Keratinocyte (primary cell): ENCODE results near the gene RABGEF1. TPM values are rescaled to one million over a fixed set of nuclear protein-coding genes. Genes with fewer than 3 reads are reported as not detected.

Source experiments
- DNase-seq: peaks from one replicate; pipeline ENCODE4 v3.0.0-alpha.2; 2011; ENCODE audit warnings: low read depth, missing footprints, low spot score
- FAIRE-seq: peaks from 2 replicates; lab custom pipeline; 2011; peaks lifted over from hg19 to GRCh38; lab: Jason Lieb, UNC
- H2AFZ ChIP-seq: 2 replicates; pipeline ENCODE4 v1.6.0; 2012; ENCODE audit warnings: low read length, control low read depth, inconsistent platforms; ENCODE audit not compliant: control insufficient read depth
- H3K27ac ChIP-seq: 2 replicates; pipeline ENCODE4 v1.5.1; 2011; ENCODE audit warnings: low read length; ENCODE audit not compliant: control insufficient read depth, insufficient read depth
- H3K27me3 ChIP-seq: 3 replicates; pipeline ENCODE4 v1.6.0; 2011; ENCODE audit warnings: low read length; ENCODE audit not compliant: control insufficient read depth, insufficient read depth; ENCODE audit errors: extremely low read depth
- H3K36me3 ChIP-seq, 2 experiments: 2 replicates in 1 of 2; 3 replicates in 1 of 2; pipeline ENCODE4 v1.5.1; 2011; ENCODE audit warnings: low read length in 2 of 2, mild to moderate bottlenecking in 1 of 2; ENCODE audit not compliant: control insufficient read depth in 2 of 2, insufficient read depth in 2 of 2; ENCODE audit errors: extremely low read depth in 1 of 2
- H3K4me1 ChIP-seq: 3 replicates; pipeline ENCODE4 v1.5.1; 2011; ENCODE audit warnings: low read length; ENCODE audit not compliant: control insufficient read depth, insufficient read depth; ENCODE audit errors: extremely low read depth
- H3K4me2 ChIP-seq: 3 replicates; pipeline ENCODE4 v1.6.0; 2011; ENCODE audit warnings: low read depth, low read length; ENCODE audit not compliant: control insufficient read depth, insufficient read depth; ENCODE audit errors: extremely low read depth
- H3K4me3 ChIP-seq, 3 experiments: fragments of 200-600 bp in 1 of 3; sonication (generic) in 1 of 3; 2 replicates in 2 of 3; 3 replicates in 1 of 3; pipeline ENCODE4 v1.5.1; 2011 to 2016; ENCODE audit warnings: low read length in 3 of 3, mild to moderate bottlenecking in 3 of 3, control low read depth in 2 of 3, inconsistent platforms in 1 of 3, low read depth in 1 of 3, mixed read lengths in 1 of 3, mixed run types in 1 of 3, moderate library complexity in 1 of 3; ENCODE audit not compliant: control insufficient read depth in 2 of 3, insufficient read depth in 2 of 3; ENCODE audit errors: extremely low read depth in 1 of 3
- H3K79me2 ChIP-seq: 2 replicates; pipeline ENCODE4 v1.6.0; 2012; ENCODE audit warnings: low read length; ENCODE audit not compliant: control insufficient read depth, insufficient read depth
- H3K9ac ChIP-seq: 3 replicates; pipeline ENCODE4 v1.6.0; 2011; ENCODE audit warnings: low read length; ENCODE audit not compliant: control insufficient read depth, insufficient read depth; ENCODE audit errors: extremely low read depth
- H3K9me1 ChIP-seq: 3 replicates; pipeline ENCODE4 v1.6.0; 2011; ENCODE audit warnings: low read length; ENCODE audit not compliant: control insufficient read depth, insufficient read depth; ENCODE audit errors: extremely low read depth
- H3K9me3 ChIP-seq: 2 replicates; pipeline ENCODE4 v1.5.1; 2012; ENCODE audit warnings: low read depth, low read length; ENCODE audit not compliant: control insufficient read depth
- H4K20me1 ChIP-seq: 3 replicates; pipeline ENCODE4 v1.6.0; 2011; ENCODE audit warnings: low read length; ENCODE audit not compliant: control insufficient read depth, insufficient read depth; ENCODE audit errors: extremely low read depth
- EZH2 ChIP-seq: IDR thresholded peaks from one replicate; pipeline ENCODE4 v1.6.1; 2012; ENCODE audit warnings: inconsistent platforms, mild to moderate bottlenecking, low read length, moderate library complexity
- dilution Hi-C: fragments of 300-500 bp; cut with MboI; formaldehyde crosslinking; loops from one replicate; pipeline ENCODE4 v1.7.0; 2020; ENCODE audit warnings: low sequenced_read_pairs; ENCODE audit not compliant: extremely low pct_ligation_motif_present
- polyA plus RNA-seq, 5 experiments: library from polyadenylated mRNA; depleted of rRNA in 3 of 5; stranded (reverse) in 3 of 5; stranded (forward) in 1 of 5; unstranded in 1 of 5; fragments of >200 nt; gene quantifications; 1 replicate in 1 of 5; 2 replicates in 3 of 5; 3 replicates in 1 of 5; pipeline versions ENCODE4 v1.2.1 to v1.2.3, GENCODE V29; 2011 to 2012; ENCODE audit warnings: missing spikeins in 2 of 5, low read depth in 1 of 5, low replicate concordance in 1 of 5
- TF ChIP-seq, protein P1 (sequence below), 3 experiments: IDR thresholded peaks in 1 of 3; conservative IDR thresholded peaks in 1 of 3; optimal IDR thresholded peaks in 1 of 3; 2 replicates in 2 of 3; 3 replicates in 1 of 3; pipeline versions ENCODE3 to v1.5.1; 2011; ENCODE audit warnings: low read length in 3 of 3, mild to moderate bottlenecking in 3 of 3, moderate library complexity in 2 of 3, control low read depth in 1 of 3, inconsistent platforms in 1 of 3; ENCODE audit not compliant: insufficient read depth in 2 of 3; ENCODE audit errors: extremely low read depth in 1 of 3

The RABGEF1 gene
- polyA plus RNA-seq, 1 donor (not counting 4 experiments of a cell fraction or from before 2014, with no cell fraction given) = 58.2 TPM

DNA sequence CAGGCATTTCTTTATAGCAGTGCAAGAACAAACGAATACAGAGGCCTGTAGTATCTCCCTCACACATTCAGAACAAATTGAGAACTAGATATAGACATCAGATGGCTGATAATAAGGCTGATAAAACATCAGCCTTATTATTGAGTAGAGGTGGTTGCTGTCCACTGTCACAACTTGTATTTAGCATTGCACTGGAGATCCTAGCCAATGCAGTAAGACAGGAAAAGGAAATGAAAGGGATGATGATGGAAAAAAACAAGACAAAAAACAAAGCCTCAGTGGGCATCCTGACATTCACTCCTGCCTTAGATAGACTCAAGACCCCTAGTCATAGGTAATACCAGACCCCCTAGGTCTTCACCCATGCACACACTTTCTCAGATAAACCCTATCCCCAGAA lies 4.7 kb upstream of the RABGEF1 start:
- peaks cover 20% of the 10 kb centered on the region for H3K79me2 ChIP-seq
- no peak for DNase-seq
- H3K9me1 ChIP-seq = no peaks in the 10 kb centered on the region
- no peak overlapping the region for H3K9ac ChIP-seq
- H3K36me3 ChIP-seq = peaks cover 2 to 8% of the 10 kb centered on the region in 2 experiments
- no peaks in the 10 kb centered on the region for H4K20me1 ChIP-seq
- H2AFZ ChIP-seq = no peak overlapping the region
- H3K27ac ChIP-seq = no peak overlapping the region
- H3K4me3 ChIP-seq = no peak overlapping the region
- dilution Hi-C loops = no loop called here
- H3K4me1 ChIP-seq = peaks cover 6% of the 10 kb centered on the region
- H3K9me3 ChIP-seq = no peaks in the 10 kb centered on the region
- no peak for FAIRE-seq
- no peaks in the 10 kb centered on the region for H3K27me3 ChIP-seq
- TF ChIP-seq, protein P1, sequence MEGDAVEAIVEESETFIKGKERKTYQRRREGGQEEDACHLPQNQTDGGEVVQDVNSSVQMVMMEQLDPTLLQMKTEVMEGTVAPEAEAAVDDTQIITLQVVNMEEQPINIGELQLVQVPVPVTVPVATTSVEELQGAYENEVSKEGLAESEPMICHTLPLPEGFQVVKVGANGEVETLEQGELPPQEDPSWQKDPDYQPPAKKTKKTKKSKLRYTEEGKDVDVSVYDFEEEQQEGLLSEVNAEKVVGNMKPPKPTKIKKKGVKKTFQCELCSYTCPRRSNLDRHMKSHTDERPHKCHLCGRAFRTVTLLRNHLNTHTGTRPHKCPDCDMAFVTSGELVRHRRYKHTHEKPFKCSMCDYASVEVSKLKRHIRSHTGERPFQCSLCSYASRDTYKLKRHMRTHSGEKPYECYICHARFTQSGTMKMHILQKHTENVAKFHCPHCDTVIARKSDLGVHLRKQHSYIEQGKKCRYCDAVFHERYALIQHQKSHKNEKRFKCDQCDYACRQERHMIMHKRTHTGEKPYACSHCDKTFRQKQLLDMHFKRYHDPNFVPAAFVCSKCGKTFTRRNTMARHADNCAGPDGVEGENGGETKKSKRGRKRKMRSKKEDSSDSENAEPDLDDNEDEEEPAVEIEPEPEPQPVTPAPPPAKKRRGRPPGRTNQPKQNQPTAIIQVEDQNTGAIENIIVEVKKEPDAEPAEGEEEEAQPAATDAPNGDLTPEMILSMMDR (optimal IDR thresholded peaks at IDR 0.05 in 1 of 3, IDR thresholded peaks at IDR 0.05 in 1 of 3, conservative IDR thresholded peaks at IDR 0.05 in 1 of 3; ENCODE audit: extremely low read depth in 1 of 3, insufficient read depth in 2 of 3, low read length in 3 of 3) = no peak
- TF ChIP-seq EZH2 = no peak
- H3K4me2 ChIP-seq = no peak overlapping the region

DNA sequence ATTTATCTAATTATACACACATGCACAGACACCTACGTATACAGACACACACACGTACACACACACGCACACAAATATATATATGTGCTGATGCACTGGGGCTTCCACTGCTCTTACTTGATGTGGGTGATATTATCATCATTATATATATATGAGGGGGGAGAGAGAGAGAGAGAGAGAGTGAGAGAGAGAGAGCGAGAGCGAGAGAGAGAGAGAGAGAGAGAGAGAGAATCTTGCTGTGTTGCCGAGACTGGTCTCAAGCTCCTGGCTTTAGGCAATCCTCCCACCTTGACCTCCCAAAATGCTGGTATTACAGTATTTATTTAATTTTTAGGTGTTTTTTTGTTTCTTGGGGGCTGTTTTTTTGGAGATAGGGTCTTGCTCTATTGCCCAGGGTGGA lies 3.6 kb upstream of the RABGEF1 start:
- no peak for DNase-seq
- Histone ChIP-seq H3K9me1 (no peaks in the 10 kb centered on the region), H3K36me3 (peaks cover 2 to 8% of the 10 kb centered on the region in 2 experiments), H3K27me3 (no peaks in the 10 kb centered on the region), H3K4me1 (peaks cover 6% of the 10 kb centered on the region), H3K9ac (no peak overlapping the region), H2AFZ (no peak overlapping the region), H4K20me1 (no peaks in the 10 kb centered on the region), H3K79me2 (peaks cover 30% of the 10 kb centered on the region), H3K4me3 (no peak overlapping the region), H3K9me3 (no peaks in the 10 kb centered on the region), H3K4me2 (no peak overlapping the region), H3K27ac (no peak overlapping the region)
- TF ChIP-seq EZH2 = no peak
- TF ChIP-seq, protein P1 (optimal IDR thresholded peaks at IDR 0.05 in 1 of 3, IDR thresholded peaks at IDR 0.05 in 1 of 3, conservative IDR thresholded peaks at IDR 0.05 in 1 of 3; ENCODE audit: extremely low read depth in 1 of 3, insufficient read depth in 2 of 3, low read length in 3 of 3) = no peak
- dilution Hi-C loops = no loop called here
- FAIRE-seq = no peak
